NT2/D1 (cell line): Measurements from ENCODE around the gene CAMK2N1.

Experiments used
- DNase-seq: peaks from one replicate; pipeline ENCODE4 v3.0.0-alpha.2; 2011; ENCODE audit warnings: low read depth, low spot score
- H3K27me3 ChIP-seq: 2 replicates; pipeline ENCODE4 v1.6.0; 2011; ENCODE audit warnings: mild to moderate bottlenecking; ENCODE audit not compliant: insufficient read length, insufficient read depth
- H3K36me3 ChIP-seq: 2 replicates; pipeline ENCODE4 v1.6.1; 2011; ENCODE audit warnings: mild to moderate bottlenecking, low read length, mixed read lengths; ENCODE audit not compliant: insufficient read depth, insufficient read length
- H3K4me1 ChIP-seq: 2 replicates; pipeline ENCODE4 v1.5.1; 2011; ENCODE audit not compliant: insufficient read depth, insufficient read length
- H3K4me3 ChIP-seq: 2 replicates; pipeline ENCODE4 v1.5.1; 2011; ENCODE audit warnings: low read depth; ENCODE audit not compliant: insufficient read length
- H3K9ac ChIP-seq: 2 replicates; pipeline ENCODE4 v1.6.0; 2011; ENCODE audit warnings: low read depth; ENCODE audit not compliant: insufficient read length
- H3K9me3 ChIP-seq: 2 replicates; pipeline ENCODE4 v1.5.1; 2011; ENCODE audit warnings: mild to moderate bottlenecking, low read length; ENCODE audit not compliant: insufficient read depth
- SUZ12 ChIP-seq: IDR thresholded peaks from 2 replicates; pipeline ENCODE4 v1.6.1; 2011; ENCODE audit not compliant: insufficient read length, insufficient read depth; ENCODE audit errors: extremely low read depth
- YY1 ChIP-seq: IDR thresholded peaks from 2 replicates; pipeline ENCODE4 v1.6.1; 2011; ENCODE audit not compliant: insufficient read length, insufficient read depth
- ZNF274 ChIP-seq: IDR thresholded peaks from 2 replicates; pipeline ENCODE4 v1.6.1; 2011; ENCODE audit warnings: mild to moderate bottlenecking, low read depth, low read length

CAMK2N1 gene

GRCh38 chr1:20494609-20495311 is 8.8 kb upstream of the CAMK2N1 start:
- no peak overlapping the region for H3K9ac ChIP-seq

GRCh38 chr1:20493839-20494608 is 8.0 kb upstream of the CAMK2N1 start:
- no peaks in the 10 kb centered on the region for H3K9me3 ChIP-seq
- no peaks in the 10 kb centered on the region for H3K4me1 ChIP-seq
- peaks cover 4% of the 10 kb centered on the region for H3K27me3 ChIP-seq
- peak overlapping the region; percentile 28 for H3K9ac ChIP-seq
- DNase-seq = peak; percentile 72
- peaks cover 13% of the 10 kb centered on the region for H3K36me3 ChIP-seq
- H3K4me3 ChIP-seq = no peak overlapping the region
- TF ChIP-seq YY1 (no peak), SUZ12 (no peak), ZNF274 (no peak)

More at GRCh38 chr1:20494609-20495311, 8.8 kb upstream of the CAMK2N1 start:
- no peak for DNase-seq
- TF ChIP-seq YY1 (no peak), SUZ12 (no peak), ZNF274 (no peak)
- H3K27me3 ChIP-seq = peaks cover 2% of the 10 kb centered on the region
- no peaks in the 10 kb centered on the region for H3K4me1 ChIP-seq
- no peaks in the 10 kb centered on the region for H3K9me3 ChIP-seq
- peaks cover 21% of the 10 kb centered on the region for H3K36me3 ChIP-seq
- no peak overlapping the region for H3K4me3 ChIP-seq

- TF ChIP-seq ZNF274 (no peak), SUZ12 (no peak), YY1 (no peak)
- no peaks in the 10 kb centered on the region for H3K4me1 ChIP-seq
Observed at GRCh38 chr1:20493309-20493708, 7.3 kb upstream of the CAMK2N1 start.

GRCh38 chr1:20492751-20493150 is 6.7 kb upstream of the CAMK2N1 start:
- Histone ChIP-seq H3K27me3 (peaks cover 16% of the 10 kb centered on the region), H3K9me3 (no peaks in the 10 kb centered on the region), H3K4me1 (no peaks in the 10 kb centered on the region), H3K36me3 (peaks cover 1% of the 10 kb centered on the region), H3K9ac (no peak overlapping the region), H3K4me3 (no peak overlapping the region)
- TF ChIP-seq YY1 = no peak
- TF ChIP-seq ZNF274 = no peak
- TF ChIP-seq SUZ12 = no peak
- DNase-seq = no peak

More at GRCh38 chr1:20493309-20493708, 7.3 kb upstream of the CAMK2N1 start:
- Histone ChIP-seq H3K9me3 (no peaks in the 10 kb centered on the region), H3K4me3 (no peak overlapping the region), H3K27me3 (peaks cover 11% of the 10 kb centered on the region), H3K9ac (no peak overlapping the region), H3K36me3 (peaks cover 6% of the 10 kb centered on the region)
- DNase-seq = no peak

- Histone ChIP-seq H3K9me3 (no peaks in the 10 kb centered on the region), H3K4me1 (peaks cover 2% of the 10 kb centered on the region), H3K36me3 (no peaks in the 10 kb centered on the region), H3K4me3 (no peak overlapping the region), H3K9ac (no peak overlapping the region), H3K27me3 (peaks cover 25% of the 10 kb centered on the region)
- TF ChIP-seq SUZ12 (no peak), YY1 (no peak), ZNF274 (no peak)
- DNase-seq = no peak
Observed at GRCh38 chr1:20491866-20492265, 5.9 kb upstream of the CAMK2N1 start.

- Histone ChIP-seq H3K9me3 (no peaks in the 10 kb centered on the region), H3K36me3 (no peaks in the 10 kb centered on the region), H3K27me3 (peaks cover 27% of the 10 kb centered on the region), H3K4me3 (no peak overlapping the region), H3K4me1 (peaks cover 2% of the 10 kb centered on the region), H3K9ac (no peak overlapping the region)
- no peak for DNase-seq
- TF ChIP-seq YY1 (no peak), SUZ12 (no peak), ZNF274 (no peak)
Observed at GRCh38 chr1:20491178-20491577, 5.2 kb upstream of the CAMK2N1 start.

- peaks cover 41% of the 10 kb centered on the region for H3K27me3 ChIP-seq
- no peaks in the 10 kb centered on the region for H3K9me3 ChIP-seq
- H3K9ac ChIP-seq = no peak overlapping the region
- H3K4me1 ChIP-seq = peaks cover 2% of the 10 kb centered on the region
- H3K36me3 ChIP-seq = no peaks in the 10 kb centered on the region
- no peak for TF ChIP-seq SUZ12
- TF ChIP-seq ZNF274 = no peak
- no peak for TF ChIP-seq YY1
- H3K4me3 ChIP-seq = peak overlapping the region; percentile 71
- no peak for DNase-seq
Observed at GRCh38 chr1:20487236-20487590, 1.2 kb upstream of the CAMK2N1 start.
